NCI-H82 treated with DMSO at 0.1 percent for 48 hours (cell line): ENCODE data around the gene RGS6.

Experiments
- DNase-seq: peaks from one replicate; lab custom pipeline; 2025; ENCODE audit not compliant: unreplicated experiment; lab: John Stamatoyannopoulos, UW

RGS6 gene

GRCh38 chr14:72237722-72238666 lies 305.8 kb downstream of the RGS6 start:
- DNase-seq, result no peak

DNA sequence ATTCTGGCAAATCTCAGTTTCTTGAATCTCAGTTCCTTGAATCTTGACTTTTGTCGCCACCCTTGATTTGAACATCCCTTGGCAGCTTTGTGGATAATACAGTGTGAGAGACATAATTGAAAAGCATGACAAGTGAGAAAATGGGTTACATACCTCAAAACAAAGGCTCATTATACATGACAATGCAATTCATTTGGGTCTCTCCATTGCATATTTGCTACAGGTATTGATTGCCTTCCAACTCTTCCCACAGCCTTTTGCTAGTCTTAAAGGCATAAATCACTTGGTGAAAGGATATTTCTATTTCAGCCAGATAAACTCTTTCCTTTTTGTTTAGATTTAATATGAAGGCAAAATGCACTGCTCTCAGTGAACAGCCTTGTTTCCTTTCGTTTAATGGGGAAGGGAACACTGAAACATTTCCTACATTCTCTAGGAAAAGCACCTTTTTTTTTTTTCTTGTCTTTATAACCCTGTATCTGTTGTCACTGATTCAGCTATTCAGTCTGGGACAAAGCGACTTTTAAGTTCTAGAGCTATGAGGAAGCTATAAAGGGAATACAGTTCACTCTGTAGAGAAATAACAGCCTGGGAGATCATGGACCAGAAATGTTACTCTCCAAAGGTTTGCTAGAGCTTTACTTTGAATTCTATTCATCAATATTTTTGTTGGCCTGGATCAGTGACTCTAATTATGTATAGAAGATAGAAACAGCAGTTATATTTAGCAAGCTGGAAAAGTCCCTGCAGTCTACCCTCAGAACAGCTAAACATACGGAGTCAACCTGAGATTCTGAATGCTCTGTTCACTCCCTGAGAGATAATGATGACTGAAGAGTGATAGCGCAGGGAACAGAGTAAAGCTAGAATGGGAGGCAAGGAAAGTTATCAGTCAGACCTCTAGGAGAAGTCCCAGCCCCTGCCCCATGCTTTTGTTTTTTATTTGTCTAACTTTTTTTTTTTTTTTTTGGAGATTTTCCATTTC lies 311.4 kb downstream of the RGS6 start:
- no peak for DNase-seq

- DNase-seq, result no peak
Observed at GRCh38 chr14:72247896-72248465, 315.8 kb downstream of the RGS6 start.

GRCh38 chr14:72253503-72253902 lies 321.3 kb downstream of the RGS6 start:
- DNase-seq, result no peak

DNA sequence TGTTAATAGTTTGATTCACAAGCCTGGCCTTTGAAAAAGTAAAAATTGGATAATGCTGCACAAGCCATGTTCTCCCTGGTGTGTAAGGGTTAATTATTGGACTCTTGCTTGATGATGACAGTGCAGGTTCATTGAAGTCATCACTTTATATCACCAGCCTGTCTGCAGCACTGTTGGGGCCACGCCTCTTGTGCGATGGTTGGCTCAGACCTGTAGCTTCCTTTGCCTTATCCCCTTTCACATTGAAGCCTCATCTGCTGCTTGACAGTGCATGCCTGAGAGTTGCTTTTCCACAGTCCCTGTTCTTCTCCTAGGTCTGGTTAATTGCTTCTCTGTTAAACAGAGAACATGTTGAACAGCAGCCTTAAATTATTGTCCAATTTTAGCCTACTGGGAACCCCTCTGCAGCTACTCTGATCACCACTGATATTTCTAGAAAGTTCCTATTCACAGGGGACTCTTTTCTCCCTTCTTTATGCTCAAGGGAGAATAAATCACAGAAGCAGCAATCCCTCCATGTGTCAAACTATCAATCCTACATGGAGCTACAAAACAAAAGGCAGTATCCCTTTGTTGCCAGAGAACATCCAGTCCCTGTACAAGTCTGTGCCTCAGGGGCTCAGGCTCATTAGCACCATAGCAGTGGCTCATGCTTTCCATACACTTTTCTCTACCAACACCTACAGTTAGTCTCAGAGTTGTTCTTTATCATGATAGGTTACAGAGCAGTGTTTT lies 322.1 kb downstream of the RGS6 start:
- no peak for DNase-seq

DNA sequence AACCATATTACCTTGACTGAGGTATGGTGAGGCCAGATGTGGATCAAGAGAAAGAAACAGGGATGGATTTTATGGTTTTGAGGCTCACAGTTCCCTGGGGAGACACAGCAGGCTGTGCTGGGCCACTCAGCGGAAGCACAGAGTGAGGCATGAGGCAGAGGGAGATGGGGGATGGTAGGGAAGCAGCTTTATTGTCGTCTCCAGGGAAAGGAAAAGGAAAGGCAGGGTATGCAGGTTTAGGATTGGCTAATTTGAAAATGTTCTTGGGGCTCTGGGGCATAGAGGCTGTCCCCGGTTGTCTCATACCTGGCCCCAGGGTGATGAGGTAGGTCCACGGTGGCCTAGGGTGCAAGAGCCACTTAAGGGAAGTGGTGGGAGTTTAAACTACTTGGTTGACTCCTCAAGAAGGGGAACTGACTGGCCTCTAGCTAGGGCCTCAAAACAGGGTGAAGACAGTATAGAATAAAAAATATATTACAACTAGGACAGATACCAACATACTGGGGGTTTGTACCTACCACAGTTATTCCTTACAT lies 322.8 kb downstream of the RGS6 start:
- no peak for DNase-seq

DNA sequence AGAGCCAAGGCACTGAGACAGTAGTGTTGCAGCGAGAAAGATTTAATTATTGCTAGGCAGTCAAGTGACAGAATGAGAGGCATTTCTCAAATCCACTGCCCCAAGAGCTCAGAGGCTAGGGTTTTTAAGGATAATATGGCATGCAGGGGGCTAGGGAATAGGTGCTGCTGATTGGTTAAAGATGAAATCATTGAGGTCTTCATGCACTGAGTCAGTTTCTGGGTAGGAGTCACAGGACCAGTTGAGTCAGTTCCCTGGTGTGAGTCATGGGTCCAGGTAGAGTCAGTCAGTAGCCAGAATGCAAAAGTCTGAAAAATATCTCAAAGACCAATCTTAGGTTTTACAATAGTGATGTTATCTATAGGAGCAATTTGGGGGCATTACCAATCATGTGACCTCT lies 323.8 kb downstream of the RGS6 start:
- DNase-seq, result no peak

DNA sequence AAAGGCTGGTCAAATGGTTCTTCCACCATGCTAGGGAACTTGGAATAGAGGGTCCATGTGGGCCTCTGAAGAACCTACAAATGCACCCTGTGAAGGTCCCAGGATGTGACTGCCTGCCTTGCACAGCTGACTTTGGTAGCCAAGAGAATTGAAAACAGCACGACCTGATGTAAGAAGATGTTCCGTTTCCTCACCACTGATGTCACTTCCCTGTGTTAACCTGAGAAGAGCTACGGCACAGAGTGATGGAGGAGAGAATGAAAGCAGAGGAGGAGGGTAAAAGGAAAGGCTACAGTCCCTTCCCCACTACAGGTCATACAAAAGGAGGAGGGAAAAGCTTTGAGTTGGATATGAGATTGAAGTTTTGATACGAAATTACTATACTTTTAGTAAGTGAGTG lies 328.8 kb downstream of the RGS6 start:
- DNase-seq, result no peak

GRCh38 chr14:72262771-72263170 lies 330.5 kb downstream of the RGS6 start:
- DNase-seq, result no peak

- peak; percentile 46 for DNase-seq
Observed at GRCh38 chr14:72264716-72265115, 332.5 kb downstream of the RGS6 start.

DNA sequence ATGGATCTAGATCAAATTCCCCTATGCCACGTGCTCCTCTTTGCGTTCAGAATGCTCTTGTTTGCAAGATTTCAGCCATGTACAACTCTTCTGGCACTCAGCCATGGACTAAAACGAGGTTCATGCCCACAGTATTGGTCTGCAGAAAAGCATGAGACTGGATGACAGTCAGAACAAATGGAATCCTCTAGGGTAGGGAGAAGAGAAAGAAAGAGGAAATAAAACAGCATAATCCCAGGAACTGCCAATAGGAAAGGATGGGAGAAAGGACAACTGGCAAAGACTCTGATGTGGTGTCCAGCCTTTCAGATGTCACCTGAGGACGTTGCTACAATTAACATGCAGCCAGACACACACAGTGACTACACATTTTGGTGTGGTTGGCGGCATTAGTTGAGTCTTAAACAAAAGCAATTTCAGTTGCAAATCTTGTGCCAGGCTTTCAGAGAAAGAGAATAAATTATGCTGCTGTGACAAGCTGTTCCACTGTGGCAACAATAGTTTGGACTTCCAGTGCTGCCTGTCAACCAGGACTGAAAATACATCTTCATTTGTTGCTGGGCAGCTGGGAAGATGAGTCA lies 338.0 kb downstream of the RGS6 start:
- no peak for DNase-seq

DNA sequence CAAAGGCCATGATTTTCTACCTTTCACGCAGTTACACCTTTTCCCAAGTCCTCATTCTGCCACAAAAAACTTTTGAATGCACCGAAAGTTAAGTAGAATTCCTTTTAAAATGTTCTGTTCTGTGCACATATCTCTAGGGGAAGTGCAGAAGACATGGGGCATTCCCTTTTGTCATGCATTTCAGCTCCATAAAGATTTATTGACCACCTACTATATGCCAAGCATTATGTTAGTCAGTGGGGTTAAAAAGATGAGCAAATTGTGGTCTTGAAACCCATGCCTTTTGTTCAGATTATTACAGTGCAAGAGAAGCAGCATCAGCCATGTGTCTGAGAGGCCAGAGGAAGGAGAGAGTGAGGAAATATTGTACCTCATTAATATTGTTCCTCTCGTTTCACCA lies 338.5 kb downstream of the RGS6 start:
- no peak for DNase-seq

- no peak for DNase-seq
Observed at GRCh38 chr14:72275242-72275641, 343.0 kb downstream of the RGS6 start.

DNA sequence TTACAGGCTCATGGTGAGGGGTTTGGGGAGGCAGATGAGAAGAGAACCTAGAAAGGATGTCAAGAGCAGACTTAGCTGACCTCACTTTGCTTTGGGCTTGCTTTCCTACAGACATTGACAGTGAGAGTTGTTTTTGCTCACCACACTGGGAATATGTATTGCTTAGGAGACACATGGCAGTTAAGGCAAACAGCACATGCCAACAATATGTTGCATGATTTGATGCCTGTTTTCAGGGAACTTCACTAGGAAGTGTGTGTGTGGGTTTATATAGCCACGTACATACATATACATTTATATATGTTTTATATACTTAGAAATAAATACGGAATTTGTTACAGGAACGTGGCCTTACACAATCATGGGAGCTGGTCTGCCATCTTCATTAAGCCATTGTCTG lies 346.1 kb downstream of the RGS6 start:
- DNase-seq, result no peak

GRCh38 chr14:72284176-72284575 lies 351.9 kb downstream of the RGS6 start:
- no peak for DNase-seq

- no peak for DNase-seq
Observed at GRCh38 chr14:72290241-72290640, 358.0 kb downstream of the RGS6 start.

GRCh38 chr14:72291908-72292688 lies 359.9 kb downstream of the RGS6 start:
- no peak for DNase-seq

DNA sequence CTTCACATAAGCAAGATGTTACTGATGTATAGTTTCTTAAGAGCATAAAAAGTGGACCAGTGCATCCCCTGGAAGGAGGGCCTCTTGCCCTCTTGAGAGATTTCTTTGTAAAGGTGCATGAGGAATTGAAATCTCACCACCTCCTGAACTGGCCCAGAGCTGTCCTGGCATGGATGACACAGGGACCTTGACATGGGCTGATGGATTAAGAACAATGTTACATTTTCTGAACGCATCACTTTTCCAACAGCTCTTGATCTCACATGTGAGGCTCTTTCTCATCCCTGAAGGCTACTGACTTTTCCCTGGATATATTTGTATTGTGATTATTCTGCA lies 360.4 kb downstream of the RGS6 start:
- DNase-seq, result no peak

DNA sequence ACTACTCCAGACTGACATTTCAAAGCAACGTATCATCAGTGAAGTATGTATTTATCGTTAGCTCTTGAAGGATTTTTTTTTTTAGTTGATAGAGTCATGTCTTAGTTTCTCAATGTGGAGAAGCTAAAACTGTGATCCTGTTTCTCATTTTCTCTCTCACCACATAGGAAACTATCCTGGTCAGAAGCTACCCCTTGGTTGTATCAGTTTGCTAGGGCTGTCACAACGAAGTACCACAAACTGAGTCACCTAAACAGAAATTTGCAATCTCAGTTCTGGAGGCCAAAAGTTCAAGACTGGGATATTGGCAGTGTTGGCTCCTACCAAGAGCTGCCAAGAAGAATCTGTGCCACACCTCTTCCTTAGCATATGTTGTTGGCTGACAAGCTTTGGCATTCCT lies 369.1 kb downstream of the RGS6 start:
- no peak for DNase-seq
